GM12875 (cell line): ENCODE results near the gene CAB39.

Source experiments
- H3K4me3 ChIP-seq: one replicate; pipeline ENCODE4 v1.5.1; 2011; ENCODE audit warnings: low read depth, low read length, control low read depth
- TF ChIP-seq, protein P1 (sequence below): IDR thresholded peaks from 2 replicates; pipeline ENCODE4 v1.5.1; 2011; ENCODE audit warnings: low read depth, mild to moderate bottlenecking, control low read depth, inconsistent platforms, low read length, moderate library complexity, borderline replicate concordance; ENCODE audit not compliant: insufficient read depth

Gene CAB39

DNA sequence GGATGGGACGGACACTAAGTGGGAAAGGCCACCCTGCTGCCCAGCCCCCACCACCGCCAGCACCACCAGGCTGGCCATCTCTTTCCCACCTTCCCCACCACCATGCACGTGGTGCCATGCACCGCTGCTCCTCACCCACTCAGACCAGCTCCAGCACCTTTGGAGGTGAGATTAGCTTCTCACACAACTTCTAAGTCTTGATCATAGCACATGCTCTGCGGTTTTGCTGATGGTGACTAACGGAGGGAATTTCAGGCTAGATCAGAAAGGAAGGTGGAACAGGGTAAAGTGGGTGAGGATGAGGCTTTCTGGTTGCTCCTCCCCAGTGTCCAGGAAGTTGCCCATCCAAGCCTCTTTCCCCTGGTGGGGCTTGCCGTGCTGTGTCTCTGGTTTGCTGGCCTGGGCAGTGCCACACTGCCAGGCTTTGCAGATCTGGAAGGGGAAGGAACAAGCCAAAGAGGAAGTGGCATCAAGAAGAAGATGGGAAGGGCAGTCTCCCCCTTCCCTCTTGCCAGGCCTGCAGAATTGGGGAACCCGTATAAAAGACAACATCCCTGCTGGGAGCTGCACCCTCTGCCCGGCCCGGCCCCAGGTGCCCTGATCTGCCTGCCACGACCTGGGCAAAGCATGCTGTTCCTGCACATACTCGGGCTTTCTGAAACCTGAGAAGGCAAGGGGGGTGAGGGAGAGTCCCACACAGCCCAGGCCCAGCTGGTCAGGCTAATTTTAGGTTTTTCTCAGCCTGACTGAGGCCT lies 44.3 kb upstream of the CAB39 start:
- no peak overlapping the region for H3K4me3 ChIP-seq
- TF ChIP-seq, protein P1, sequence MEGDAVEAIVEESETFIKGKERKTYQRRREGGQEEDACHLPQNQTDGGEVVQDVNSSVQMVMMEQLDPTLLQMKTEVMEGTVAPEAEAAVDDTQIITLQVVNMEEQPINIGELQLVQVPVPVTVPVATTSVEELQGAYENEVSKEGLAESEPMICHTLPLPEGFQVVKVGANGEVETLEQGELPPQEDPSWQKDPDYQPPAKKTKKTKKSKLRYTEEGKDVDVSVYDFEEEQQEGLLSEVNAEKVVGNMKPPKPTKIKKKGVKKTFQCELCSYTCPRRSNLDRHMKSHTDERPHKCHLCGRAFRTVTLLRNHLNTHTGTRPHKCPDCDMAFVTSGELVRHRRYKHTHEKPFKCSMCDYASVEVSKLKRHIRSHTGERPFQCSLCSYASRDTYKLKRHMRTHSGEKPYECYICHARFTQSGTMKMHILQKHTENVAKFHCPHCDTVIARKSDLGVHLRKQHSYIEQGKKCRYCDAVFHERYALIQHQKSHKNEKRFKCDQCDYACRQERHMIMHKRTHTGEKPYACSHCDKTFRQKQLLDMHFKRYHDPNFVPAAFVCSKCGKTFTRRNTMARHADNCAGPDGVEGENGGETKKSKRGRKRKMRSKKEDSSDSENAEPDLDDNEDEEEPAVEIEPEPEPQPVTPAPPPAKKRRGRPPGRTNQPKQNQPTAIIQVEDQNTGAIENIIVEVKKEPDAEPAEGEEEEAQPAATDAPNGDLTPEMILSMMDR = no peak

DNA sequence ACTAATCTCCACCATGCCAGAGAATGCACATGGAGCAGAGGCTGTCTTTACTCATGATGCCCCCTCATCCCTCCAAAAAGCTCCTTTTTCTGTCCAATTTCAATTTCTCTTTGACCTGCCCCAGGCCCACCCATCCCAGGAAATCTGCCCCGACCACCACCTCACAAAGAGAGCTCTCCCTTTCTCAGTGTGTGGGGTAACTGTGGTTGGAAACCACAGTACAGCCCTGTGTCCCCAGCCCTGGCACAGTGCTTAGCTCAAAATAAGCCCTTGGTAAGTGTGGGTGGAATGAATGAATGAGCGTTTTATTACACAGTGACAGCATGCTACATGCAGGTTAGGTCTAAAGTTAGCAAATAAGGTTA lies 43.7 kb upstream of the CAB39 start:
- H3K4me3 ChIP-seq = no peak overlapping the region
- TF ChIP-seq, protein P1 = no peak

GRCh38 chr2:230669386-230669950 lies 43.2 kb upstream of the CAB39 start:
- no peak overlapping the region for H3K4me3 ChIP-seq
- TF ChIP-seq, protein P1 = no peak

- H3K4me3 ChIP-seq = no peak overlapping the region
- TF ChIP-seq, protein P1 = no peak
These were observed 41.5 kb upstream of the CAB39 start for GRCh38 chr2:230671117-230671516.

DNA sequence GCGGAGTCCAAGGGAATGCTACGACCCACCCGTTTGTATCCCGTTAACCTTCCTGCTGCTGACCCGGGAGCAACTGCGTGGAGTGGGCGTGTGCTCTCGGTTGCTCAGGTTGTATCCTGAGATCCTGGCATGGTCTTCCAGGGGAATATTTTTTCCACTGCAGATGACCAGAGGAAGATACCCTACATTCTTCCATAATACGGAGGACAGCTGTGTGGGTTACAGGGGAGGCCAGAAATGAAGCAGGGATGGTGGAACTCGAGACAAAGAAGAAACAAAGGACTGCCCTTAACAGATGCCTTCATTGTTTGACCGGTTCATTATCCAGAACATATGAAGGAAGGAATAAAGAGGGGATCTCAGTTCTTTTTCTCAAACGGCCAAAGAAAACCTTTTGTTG lies 39.8 kb upstream of the CAB39 start:
- no peak overlapping the region for H3K4me3 ChIP-seq
- TF ChIP-seq, protein P1 = no peak

DNA sequence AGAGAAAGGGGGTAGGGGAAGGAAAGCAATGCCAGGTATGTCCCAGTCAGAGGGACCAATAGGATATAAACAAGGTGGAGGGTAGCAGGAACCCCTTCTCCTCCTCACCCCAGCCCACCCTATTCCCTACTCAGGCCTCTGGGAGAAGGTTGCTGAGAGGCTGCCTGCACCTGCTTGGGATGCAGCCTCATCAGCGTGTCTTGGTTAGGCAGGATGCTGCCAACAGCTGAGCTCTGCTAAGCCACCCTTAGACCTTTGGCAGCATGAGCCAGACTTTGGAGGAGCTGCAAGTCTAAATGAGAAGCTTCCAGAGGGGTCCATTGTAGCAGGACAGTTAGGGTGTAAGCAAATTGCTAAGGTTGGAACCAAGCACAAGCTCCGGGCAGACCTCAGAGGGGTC lies 38.2 kb upstream of the CAB39 start:
- no peak overlapping the region for H3K4me3 ChIP-seq
- TF ChIP-seq, protein P1 = no peak

DNA sequence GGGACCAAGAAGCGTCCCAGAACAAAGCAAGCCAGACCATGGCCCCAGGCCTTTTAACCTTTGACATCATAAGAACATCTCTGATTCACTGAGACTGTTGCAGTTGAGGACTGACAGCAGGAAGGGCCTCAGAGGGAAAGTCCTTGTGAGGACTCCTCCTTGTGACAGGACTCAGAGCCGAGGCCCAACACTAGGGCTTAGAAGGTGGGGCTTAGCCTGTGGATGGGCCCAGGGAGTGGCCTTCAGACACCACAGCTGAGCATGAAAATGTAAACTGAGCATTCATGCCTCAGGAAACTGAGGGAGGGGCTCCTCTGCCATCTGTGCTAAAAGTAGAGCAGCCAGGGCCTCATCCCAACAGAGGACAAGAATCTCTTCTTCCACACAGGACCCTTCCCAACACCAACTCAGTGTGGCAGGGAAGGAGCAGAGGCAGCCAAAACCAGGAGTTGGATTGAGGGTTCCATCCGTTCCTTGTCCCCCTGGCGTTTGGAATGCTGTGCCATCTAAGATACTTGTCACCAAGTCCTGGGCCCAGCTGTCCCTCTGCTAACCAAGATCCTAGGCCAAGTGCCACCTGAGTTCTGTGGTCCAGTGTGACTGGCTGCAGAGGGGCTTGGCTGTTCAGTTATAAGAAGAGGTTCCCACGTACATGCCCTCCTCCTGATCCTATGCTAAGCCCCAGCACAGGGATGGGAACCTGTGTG lies 37.5 kb upstream of the CAB39 start:
- H3K4me3 ChIP-seq = no peak overlapping the region
- TF ChIP-seq, protein P1 = no peak
